Left ventricle myocardium superior (tissue), 1 donor: Measurements from ENCODE around the gene BNIP3. TPM values are rescaled to one million over a fixed set of nuclear protein-coding genes. Genes with fewer than 3 reads are reported as not detected.
"Not testable (repeated sequence)": the region's sequence is repeated elsewhere in the genome, so short reads cannot be mapped to it uniquely, and the experiment has no call there.

Experiments used
- ATAC-seq: fragments of 200-7000 bp; cut with Tn5 transposase; one replicate; pipeline ENCODE4 v1.9.1; 2020; ENCODE audit warnings: mild to moderate bottlenecking, moderate library complexity
- DNase-seq: peaks from one replicate; pipeline ENCODE4 v3.0.0-alpha.2; 2020
- intact Hi-C: fragments of 100-400 bp; cut with micrococcal nuclease; formaldehyde crosslinking; loops from one replicate; pipeline ENCODE4 v1.11.0; 2022
- total RNA-seq: library from RNA; stranded (reverse); fragmentation: NEBNext Ultra II Directional; extraction: Animal tissue kit (Norgen Biotek cat#: 25700); gene quantifications from one replicate; pipeline ENCODE4 v1.2.1, GENCODE V29; 2021
- donor health status: DM: no; HTN: yes; CAD: no; lungs with severe emphysema.

BNIP3 gene
- total RNA-seq, 1 donor from 2014 or later: 142 TPM

GRCh38 chr10:131921184-131921583, 60.5 kb downstream of the BNIP3 start:
- intact Hi-C loops: no loop called here
- DNase-seq: no peak
- ATAC-seq: peak; percentile 44

GRCh38 chr10:131920693-131921092, 61.0 kb downstream of the BNIP3 start:
- ATAC-seq (no peak), DNase-seq (no peak)

GRCh38 chr10:131920151-131920550, 61.6 kb downstream of the BNIP3 start:
- no peak for ATAC-seq
- intact Hi-C loops: no loop called here
- no peak for DNase-seq

More at GRCh38 chr10:131920693-131921092, 61.0 kb downstream of the BNIP3 start:
- intact Hi-C loops: no loop called here

GRCh38 chr10:131919461-131919860, 62.3 kb downstream of the BNIP3 start:
- ATAC-seq, DNase-seq, intact Hi-C loops: not testable (repeated sequence)

Other genes starting within 250 kb of the BNIP3 start
- 43.1 TPM for gene PPP2R2D, start 80.9 kb downstream of the BNIP3 start, total RNA-seq
- 2.0 TPM for gene JAKMIP3, start 84.0 kb upstream of the BNIP3 start, total RNA-seq
- gene DPYSL4, start 205.0 kb upstream of the BNIP3 start, total RNA-seq: 45.2 TPM